HL-60 (cell line): ENCODE results near the gene CAVIN3.

Source experiments
- DNase-seq, 2 experiments: peaks; one replicate each; pipeline ENCODE4 v3.0.0-alpha.2; 2010 to 2020; ENCODE audit warnings: low read depth in 1 of 2, low spot score in 1 of 2
- H3K27ac ChIP-seq: fragments of 250-450 bp; sonication (Bioruptor Pico); replicated peaks from 2 replicates; pipeline ENCODE4 v1.5.1; 2020; ENCODE audit warnings: mild to moderate bottlenecking, moderate library complexity
- H3K27me3 ChIP-seq: fragments of 250-450 bp; sonication (Bioruptor Pico); 2 replicates; pipeline ENCODE4 v1.5.1; 2021; ENCODE audit warnings: mild to moderate bottlenecking, moderate library complexity; ENCODE audit not compliant: insufficient read depth, poor library complexity, severe bottlenecking
- H3K4me3 ChIP-seq: replicated peaks from 2 replicates; pipeline ENCODE4 v1.5.1; 2011; ENCODE audit warnings: mild to moderate bottlenecking, control low read depth, low read length; ENCODE audit not compliant: insufficient read depth
- CTCF ChIP-seq: IDR thresholded peaks from one replicate; pipeline ENCODE4 v1.5.1; 2011; ENCODE audit warnings: low read length, control low read depth, inconsistent platforms; ENCODE audit not compliant: insufficient read depth
- GABPA ChIP-seq: IDR thresholded peaks from 2 replicates; pipeline ENCODE4 v1.6.1; 2012; ENCODE audit warnings: low read depth
- POLR2AphosphoS5 ChIP-seq: IDR thresholded peaks from 2 replicates; pipeline ENCODE4 v1.6.1; 2012; ENCODE audit warnings: low read depth
- REST ChIP-seq: IDR thresholded peaks from 2 replicates; pipeline ENCODE4 v1.6.1; 2012; ENCODE audit warnings: low read depth; ENCODE audit not compliant: insufficient replicate concordance
- SPI1 ChIP-seq: IDR thresholded peaks from 2 replicates; pipeline ENCODE4 v1.6.1; 2012; ENCODE audit warnings: low read depth, mild to moderate bottlenecking, borderline replicate concordance

Gene CAVIN3

DNA sequence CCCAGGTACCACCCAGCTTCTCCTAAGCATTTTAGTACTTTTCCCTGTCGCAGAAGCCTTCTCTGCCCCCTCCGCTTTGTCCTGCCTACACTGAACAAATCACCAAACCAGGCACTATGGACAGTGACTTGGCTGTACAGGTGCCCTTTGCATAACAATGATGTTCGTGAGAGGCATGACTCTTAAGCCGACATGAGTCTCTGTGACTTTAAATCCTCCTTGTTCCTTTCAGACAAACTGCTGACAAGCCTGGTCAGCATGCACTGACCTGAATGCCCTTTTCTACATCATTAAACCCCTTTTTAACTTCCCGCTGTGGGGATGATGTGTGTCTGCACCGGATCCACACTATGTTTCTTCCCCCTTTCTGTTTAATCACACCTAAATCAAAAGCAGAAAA, 16.6 kb downstream of the CAVIN3 start:
- H3K4me3 ChIP-seq: no peak overlapping the region
- no peak for DNase-seq
- no peak for TF ChIP-seq POLR2AphosphoS5
- no peak for TF ChIP-seq REST
- no peak for TF ChIP-seq GABPA
- TF ChIP-seq SPI1: no peak
- no peak for TF ChIP-seq CTCF
- H3K27ac ChIP-seq: no peak overlapping the region
- H3K27me3 ChIP-seq: peaks cover 5% of the 10 kb centered on the region

DNA sequence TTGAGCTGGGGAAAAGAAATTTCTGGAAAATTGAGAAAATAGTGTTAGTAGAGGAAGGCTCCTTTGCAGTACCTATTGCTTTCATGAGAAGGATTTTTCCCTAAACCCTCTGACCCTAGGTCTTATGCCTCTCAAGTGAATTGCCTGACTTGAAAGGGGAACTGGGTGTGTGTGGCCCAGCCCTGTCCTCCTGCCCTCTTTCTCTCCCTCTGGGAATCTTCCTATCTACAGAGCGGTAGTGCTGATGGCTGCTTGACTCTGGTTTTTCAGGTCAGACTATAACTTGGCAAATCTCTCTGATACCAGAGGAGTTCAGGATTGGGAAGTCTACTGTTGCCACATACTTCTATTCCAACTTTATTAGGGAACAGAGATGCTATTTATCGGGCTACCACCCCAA, 19.2 kb downstream of the CAVIN3 start:
- Histone ChIP-seq H3K4me3 (no peak overlapping the region), H3K27me3 (no peaks in the 10 kb centered on the region), H3K27ac (no peak overlapping the region)
- TF ChIP-seq REST (no peak), GABPA (no peak), POLR2AphosphoS5 (no peak), SPI1 (0 out of 2 replicates have a peak, but pooled peaks have one; percentile 1), CTCF (no peak)
- no peak for DNase-seq

DNA sequence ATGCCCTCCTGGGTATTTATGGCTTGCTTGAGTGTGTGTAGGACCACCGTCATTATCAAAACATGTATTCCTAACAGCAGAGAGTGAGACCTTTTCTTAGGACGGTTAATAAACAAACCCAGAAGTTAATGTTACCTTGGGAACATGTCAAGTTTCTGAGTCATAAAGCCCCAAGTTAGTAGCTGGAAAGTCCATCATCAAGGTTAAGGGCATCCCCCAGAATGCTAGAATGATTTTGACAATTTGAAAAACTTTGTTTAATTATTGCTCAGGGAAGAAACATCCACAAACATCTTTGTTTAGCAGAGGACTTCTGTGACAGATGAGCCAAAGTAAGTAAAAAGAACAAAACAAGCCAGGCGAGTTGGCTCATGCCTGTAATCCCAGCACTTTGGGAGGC, 20.0 kb downstream of the CAVIN3 start:
- no peak for DNase-seq
- Histone ChIP-seq H3K4me3 (no peak overlapping the region), H3K27ac (no peak overlapping the region), H3K27me3 (no peaks in the 10 kb centered on the region)
- TF ChIP-seq SPI1: no peak
- no peak for TF ChIP-seq CTCF
- TF ChIP-seq POLR2AphosphoS5: no peak

DNA sequence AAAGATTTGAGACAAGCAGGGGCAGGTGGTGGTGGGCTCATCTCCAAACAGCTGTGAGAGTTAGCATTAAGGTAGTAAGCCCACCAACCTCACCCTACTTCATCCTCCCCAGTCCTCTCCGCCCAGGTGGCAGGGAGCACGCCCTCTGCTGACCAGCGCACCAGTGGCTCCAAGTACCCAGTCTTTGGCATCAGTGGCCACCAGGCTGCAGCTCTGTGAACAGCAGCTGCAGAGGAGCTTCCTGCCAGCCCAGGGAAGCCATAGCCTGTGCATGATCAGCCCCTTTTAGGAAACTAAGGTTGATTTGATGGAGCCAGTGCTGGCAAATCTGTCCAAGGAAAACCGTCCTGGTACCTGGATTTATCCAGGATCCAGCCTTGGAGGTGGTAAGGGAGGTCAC, 21.7 kb downstream of the CAVIN3 start:
- Histone ChIP-seq H3K4me3 (no peak overlapping the region), H3K27me3 (no peaks in the 10 kb centered on the region), H3K27ac (no peak overlapping the region)
- TF ChIP-seq CTCF (peak; percentile 84), SPI1 (no peak)
- DNase-seq: peak; percentile 4 to 59
